T-helper 17 cell (primary cell): ENCODE measurements around the gene TULP1. TPM values are rescaled to one million over a fixed set of nuclear protein-coding genes. Genes with fewer than 3 reads are reported as not detected.

Experiments used
- ATAC-seq: fragments of 150-1000 bp; cut with Tn5 transposase; 2 replicates; pipeline ENCODE4 v1.10.0; 2021; ENCODE audit warnings: mild to moderate bottlenecking, moderate library complexity
- DNase-seq, 3 donors: peaks; one replicate each; pipeline versions ENCODE4 v3.0.0 to v3.0.0-alpha.2; 2020 to 2021
- H3K9me3 ChIP-seq: one replicate; pipeline ENCODE4 v1.7.0; 2013; ENCODE audit warnings: low read length, mild to moderate bottlenecking; ENCODE audit not compliant: control insufficient read depth, poor library complexity, severe bottlenecking
- H3K27ac Mint-ChIP-seq: one replicate; pipeline ENCODE4 v1.8.0; 2022; ENCODE audit warnings: mild to moderate bottlenecking, moderate library complexity, mixed read lengths
- H3K27me3 Mint-ChIP-seq: one replicate; pipeline ENCODE4 v1.8.0; 2022; ENCODE audit warnings: mixed read lengths
- H3K36me3 Mint-ChIP-seq: one replicate; pipeline ENCODE4 v1.8.0; 2022; ENCODE audit warnings: low read depth, mixed read lengths
- H3K4me1 Mint-ChIP-seq: one replicate; pipeline ENCODE4 v1.8.0; 2022; ENCODE audit warnings: mild to moderate bottlenecking, mixed read lengths
- H3K4me3 Mint-ChIP-seq: one replicate; pipeline ENCODE4 v1.8.0; 2022; ENCODE audit warnings: mild to moderate bottlenecking, moderate library complexity, mixed read lengths
- total RNA-seq, 4 donors: library from RNA in 2 of 4; stranded (reverse) in 2 of 4; gene quantifications; one replicate each; pipeline ENCODE4 v1.2.3 and lab custom pipeline; 2022 to 2026

Gene TULP1
- total RNA-seq, 2 donors from 2014 or later, result not detected

DNA sequence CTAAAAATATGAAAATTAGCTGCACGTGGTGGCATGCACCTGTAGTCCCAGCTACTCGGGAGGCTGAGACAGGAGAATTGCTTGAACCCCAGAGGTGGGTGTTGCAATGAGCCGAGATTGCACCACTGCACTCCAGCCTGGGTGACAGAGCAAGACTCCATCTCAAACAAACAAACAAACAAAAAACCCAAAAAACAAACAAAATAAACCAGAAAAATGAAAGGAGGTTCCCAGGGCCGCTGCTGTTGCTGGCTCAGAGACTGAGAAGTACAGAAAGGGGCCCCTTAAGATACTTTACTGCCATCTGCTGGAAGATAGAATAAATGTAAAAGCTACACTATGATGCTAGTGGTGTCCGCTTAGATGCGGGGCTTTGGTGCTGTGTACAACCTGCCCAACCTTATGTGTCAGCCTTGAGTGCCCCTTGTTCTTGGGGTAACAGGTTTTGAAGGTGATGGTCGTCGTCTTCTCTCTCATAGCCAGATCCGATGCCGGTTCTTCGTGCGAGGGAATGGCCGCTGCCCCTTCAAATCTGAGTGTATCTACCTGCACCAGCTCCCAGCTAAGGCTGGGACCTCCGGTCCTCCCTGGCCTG lies 63.3 kb downstream of the TULP1 start:
- no peak overlapping the region for H3K27ac Mint-ChIP-seq
- no peaks in the 10 kb centered on the region for H3K9me3 ChIP-seq
- H3K36me3 Mint-ChIP-seq, result no peaks in the 10 kb centered on the region
- no peak overlapping the region for H3K4me3 Mint-ChIP-seq
- ATAC-seq, result peak; percentile 73
- H3K27me3 Mint-ChIP-seq, result no peaks in the 10 kb centered on the region
- peaks cover 26% of the 10 kb centered on the region for H3K4me1 Mint-ChIP-seq
- DNase-seq, result peak in 1 of 3 donors; percentile 15

DNA sequence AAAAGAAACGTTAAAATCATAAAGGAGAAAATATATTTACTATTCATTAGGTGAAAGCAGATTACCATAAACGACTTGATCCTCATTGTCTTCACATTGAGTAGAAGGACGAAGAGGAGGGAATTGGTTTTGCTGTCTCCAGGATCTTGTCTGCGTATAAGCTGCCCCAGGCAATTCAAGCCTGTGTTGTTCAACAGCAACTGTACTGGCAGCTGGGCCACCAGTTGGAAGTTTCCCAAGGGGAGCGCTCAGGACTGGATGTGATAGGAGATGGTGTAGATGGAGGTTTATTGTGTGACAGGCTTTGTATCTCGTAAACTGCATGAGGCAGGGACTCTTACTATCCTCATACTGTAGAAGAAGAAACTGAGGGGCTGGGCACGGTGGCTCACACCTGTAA lies 64.5 kb downstream of the TULP1 start:
- ATAC-seq (no peak), DNase-seq (no peak)
- Mint-ChIP-seq H3K27me3 (no peaks in the 10 kb centered on the region), H3K4me3 (no peak overlapping the region), H3K4me1 (peaks cover 21% of the 10 kb centered on the region), H3K27ac (no peak overlapping the region), H3K36me3 (no peaks in the 10 kb centered on the region)
- no peaks in the 10 kb centered on the region for H3K9me3 ChIP-seq

Other genes starting within 250 kb of the TULP1 start
- gene DEF6, start 215.1 kb downstream of the TULP1 start, total RNA-seq, result 100 to 1,000 TPM; 193 to 206 TPM
- 10 to 100 TPM; 25.0 to 29.9 TPM for gene PPARD, start 170.3 kb downstream of the TULP1 start, total RNA-seq
- 1 to 10 TPM; 3.7 to 4.5 TPM for gene FANCE, start 60.6 kb downstream of the TULP1 start, total RNA-seq
- gene RPL10A, start 44.5 kb downstream of the TULP1 start, total RNA-seq, result 1,000 to 10,000 TPM; 2,096 to 2,128 TPM
- gene TEAD3, start 15.8 kb downstream of the TULP1 start, total RNA-seq, result under 1 TPM in 1 of 2 donors, not detected in 1; 0.12 TPM
- gene FKBP5, start 176.0 kb upstream of the TULP1 start, total RNA-seq, result 10 to 100 TPM; 53.3 to 60.8 TPM
- 1 to 10 TPM in 1 of 2 donors, under 1 TPM in 1; 0.78 to 1.2 TPM for gene ARMC12, start 224.1 kb upstream of the TULP1 start, total RNA-seq